Naive thymus-derived CD4-positive, alpha-beta T cell (primary cell): ENCODE measurements around the gene ATP8A2. TPM values are rescaled to one million over a fixed set of nuclear protein-coding genes. Genes with fewer than 3 reads are reported as not detected.
A peak's percentile ranks its signal among the peaks of the same experiment; 100 is the strongest.

Experiments
- ATAC-seq: fragments of 150-1000 bp; cut with Tn5 transposase; 2 replicates; pipeline ENCODE4 v1.10.0; 2021; ENCODE audit warnings: mild to moderate bottlenecking, moderate library complexity
- CTCF ChIA-PET: fragments of 350-600 bp; sonication (Branson Sonifier 250); formaldehyde crosslinking; loops from one replicate; lab custom pipeline; 2021; ENCODE audit warnings: antibody characterized with exemption; lab: Charles Lee
- POLR2A ChIA-PET: fragments of 350-600 bp; sonication (Branson Sonifier 250); formaldehyde crosslinking; loops from one replicate; lab custom pipeline; 2021; ENCODE audit warnings: antibody characterized with exemption, inconsistent platforms; lab: Charles Lee
- DNase-seq, 9 donors: peaks; one replicate each; pipeline versions ENCODE4 v3.0.0 to v3.0.0-alpha.2; 2020 to 2022; ENCODE audit warnings: mixed read lengths in 1 of 9
- H3K27ac ChIP-seq: one replicate; pipeline ENCODE4 v1.7.0; 2013; ENCODE audit warnings: mild to moderate bottlenecking, low read depth, low read length, moderate library complexity
- H3K27me3 ChIP-seq, 2 donors: one replicate each; pipeline ENCODE4 v1.7.0; 2013; ENCODE audit warnings: low read length in 2 of 2, mild to moderate bottlenecking in 2 of 2, moderate library complexity in 2 of 2; ENCODE audit not compliant: control insufficient read depth in 2 of 2, insufficient read depth in 2 of 2
- H3K36me3 ChIP-seq, 3 experiments: 1 replicate in 2 of 3; 2 replicates in 1 of 3; pipeline ENCODE4 v1.7.0; 2013; ENCODE audit warnings: low read length in 3 of 3, mild to moderate bottlenecking in 3 of 3, moderate library complexity in 1 of 3; ENCODE audit not compliant: insufficient read depth in 3 of 3, control insufficient read depth in 2 of 3
- H3K4me1 ChIP-seq, 2 donors: one replicate each; pipeline ENCODE4 v1.7.0; 2013; ENCODE audit warnings: low read length in 2 of 2, mild to moderate bottlenecking in 2 of 2, moderate library complexity in 1 of 2; ENCODE audit not compliant: control insufficient read depth in 2 of 2, insufficient read depth in 2 of 2
- H3K4me3 ChIP-seq: 2 replicates; pipeline ENCODE4 v1.7.0; 2013; ENCODE audit warnings: mild to moderate bottlenecking, low read length
- H3K9me3 ChIP-seq, 3 experiments: 1 replicate in 2 of 3; 2 replicates in 1 of 3; pipeline ENCODE4 v1.7.0; 2013; ENCODE audit warnings: low read length in 3 of 3; ENCODE audit not compliant: control insufficient read depth in 2 of 3
- H3K27ac Mint-ChIP-seq, 9 donors: one replicate each; pipeline ENCODE4 v1.8.0; 2020 to 2022; ENCODE audit warnings: mixed read lengths in 9 of 9, mild to moderate bottlenecking in 8 of 9, moderate library complexity in 5 of 9, inconsistent platforms in 2 of 9
- H3K27me3 Mint-ChIP-seq, 5 donors: one replicate each; pipeline ENCODE4 v1.8.0; 2021 to 2022; ENCODE audit warnings: mixed read lengths in 5 of 5, mild to moderate bottlenecking in 1 of 5
- H3K36me3 Mint-ChIP-seq, 5 donors: one replicate each; pipeline ENCODE4 v1.8.0; 2020 to 2022; ENCODE audit warnings: mixed read lengths in 5 of 5, mild to moderate bottlenecking in 3 of 5, inconsistent platforms in 1 of 5
- H3K4me1 Mint-ChIP-seq, 7 donors: one replicate each; pipeline ENCODE4 v1.8.0; 2020 to 2022; ENCODE audit warnings: mixed read lengths in 7 of 7, mild to moderate bottlenecking in 3 of 7, inconsistent platforms in 1 of 7
- H3K4me3 Mint-ChIP-seq, 10 donors: one replicate each; pipeline ENCODE4 v1.8.0; 2020 to 2022; ENCODE audit warnings: mild to moderate bottlenecking in 10 of 10, mixed read lengths in 10 of 10, moderate library complexity in 6 of 10, inconsistent platforms in 2 of 10
- H3K9me3 Mint-ChIP-seq, 11 donors: one replicate each; pipeline ENCODE4 v1.8.0; 2020 to 2022; ENCODE audit warnings: mixed read lengths in 11 of 11, mild to moderate bottlenecking in 4 of 11, inconsistent platforms in 1 of 11, moderate library complexity in 1 of 11
- intact Hi-C, 2 donors: fragments of 100-400 bp; cut with micrococcal nuclease; formaldehyde crosslinking; loops; one replicate each; pipeline ENCODE4 v1.15.1; 2023
- polyA plus RNA-seq, 2 donors: library from polyadenylated mRNA; unstranded; fragments of 300-500 nt; fragmentation: Illumina TruSeq; gene quantifications; one replicate each; pipeline ENCODE4 v1.2.3, GENCODE V29; 2021
- total RNA-seq, 6 experiments: library from RNA in 5 of 6; stranded (reverse) in 5 of 6; gene quantifications; 1 replicate in 5 of 6; 2 replicates in 1 of 6; pipeline ENCODE4 v1.2.3 and lab custom pipeline; 2021 to 2026

The ATP8A2 gene
- total and polyA plus RNA-seq, 7 experiments from 2014 or later = 0.56 to 2.4 (median 1.2) TPM

DNA sequence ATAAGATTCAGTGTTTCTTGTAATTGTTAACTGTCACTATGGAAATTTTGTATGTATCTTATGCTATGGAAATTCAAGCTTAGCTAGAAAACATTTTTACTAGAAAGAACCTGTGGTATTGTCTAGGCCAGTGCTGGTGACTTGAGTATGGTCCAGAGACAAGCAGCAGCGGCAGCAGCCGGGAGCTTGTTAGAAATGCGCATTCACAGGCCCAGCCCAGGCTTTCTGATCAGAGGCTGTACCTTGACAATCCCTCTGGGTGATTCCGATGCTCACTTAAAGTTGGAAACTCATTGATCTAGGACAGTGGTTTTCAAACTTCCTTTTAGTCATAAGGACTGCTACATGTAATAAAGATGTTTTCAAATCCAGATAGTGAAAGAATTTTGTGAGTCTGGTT, 392.6 kb downstream of the ATP8A2 start:
- CTCF ChIA-PET = no interaction called here
- H3K4me1 Mint-ChIP-seq = peaks cover 14 to 28% (median 20%) of the 10 kb centered on the region in 7 donors
- peaks cover 0 to 18% (median 0%) of the 10 kb centered on the region in 5 donors for H3K36me3 Mint-ChIP-seq
- no peaks in the 10 kb centered on the region for H3K36me3 ChIP-seq
- no peaks in the 10 kb centered on the region for H3K9me3 ChIP-seq
- H3K4me3 ChIP-seq = no peak overlapping the region
- DNase-seq (no peak), ATAC-seq (no peak)
- no peak overlapping the region for H3K4me3 Mint-ChIP-seq
- no peak overlapping the region for H3K27ac ChIP-seq
- intact Hi-C loops = loop anchor here in 1 of 2 donors (5.0 kb wide), 2 partner anchors 138 to 288 kb away; partner anchors contain the start of gene SHISA2
- peak overlapping the region in 2 of 9 donors; percentile 7 to 11 for H3K27ac Mint-ChIP-seq
- H3K27me3 Mint-ChIP-seq = peaks cover 0 to 3% (median 0%) of the 10 kb centered on the region in 5 donors
- no peaks in the 10 kb centered on the region for H3K27me3 ChIP-seq
- H3K4me1 ChIP-seq = peaks cover 0 to 7% of the 10 kb centered on the region in 2 donors
- POLR2A ChIA-PET = no interaction called here
- H3K9me3 Mint-ChIP-seq = peaks cover 0 to 20% (median 0%) of the 10 kb centered on the region in 11 donors

DNA sequence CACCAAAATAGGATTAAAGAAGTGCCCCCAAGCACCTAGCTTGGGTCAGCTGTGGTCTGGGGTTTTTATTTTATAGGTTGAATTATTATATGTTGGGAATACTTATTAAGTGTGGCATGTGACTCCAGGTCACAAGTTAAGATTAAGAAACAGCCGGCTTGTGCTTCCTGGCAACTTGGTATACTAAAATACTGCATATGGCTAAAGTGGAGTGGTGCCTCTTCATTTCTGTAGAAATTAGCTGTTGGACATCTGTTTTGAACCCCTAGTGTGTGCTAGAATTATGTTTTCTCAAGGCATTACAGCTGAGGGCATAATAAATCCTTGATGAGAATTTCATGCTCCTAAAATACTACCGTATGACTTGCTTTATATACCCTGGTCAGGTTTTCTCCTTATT, 393.5 kb downstream of the ATP8A2 start:
- H3K27me3 ChIP-seq = no peaks in the 10 kb centered on the region
- peaks cover 0 to 20% (median 0%) of the 10 kb centered on the region in 11 donors for H3K9me3 Mint-ChIP-seq
- H3K9me3 ChIP-seq = no peaks in the 10 kb centered on the region
- CTCF ChIA-PET = interaction anchor here (0.6 kb wide), 1 partner anchor 71 kb away, joined by 3 read pairs; no protein-coding TSS in a partner anchor
- peaks cover 0 to 18% (median 0%) of the 10 kb centered on the region in 5 donors for H3K36me3 Mint-ChIP-seq
- H3K27me3 Mint-ChIP-seq = peaks cover 0 to 3% (median 0%) of the 10 kb centered on the region in 5 donors
- peaks cover 14 to 28% (median 20%) of the 10 kb centered on the region in 7 donors for H3K4me1 Mint-ChIP-seq
- H3K27ac Mint-ChIP-seq = peak overlapping the region in 1 of 9 donors; percentile 71
- intact Hi-C loops = no loop called here
- no peak overlapping the region for H3K27ac ChIP-seq
- no peak for DNase-seq
- H3K36me3 ChIP-seq = no peaks in the 10 kb centered on the region
- POLR2A ChIA-PET = interaction anchor here (0.6 kb wide), 1 partner anchor 1316 kb away, joined by 3 read pairs; no protein-coding TSS in a partner anchor
- peaks cover 0 to 7% of the 10 kb centered on the region in 2 donors for H3K4me1 ChIP-seq
- H3K4me3 Mint-ChIP-seq = no peak overlapping the region
- no peak for ATAC-seq
- no peak overlapping the region for H3K4me3 ChIP-seq

DNA sequence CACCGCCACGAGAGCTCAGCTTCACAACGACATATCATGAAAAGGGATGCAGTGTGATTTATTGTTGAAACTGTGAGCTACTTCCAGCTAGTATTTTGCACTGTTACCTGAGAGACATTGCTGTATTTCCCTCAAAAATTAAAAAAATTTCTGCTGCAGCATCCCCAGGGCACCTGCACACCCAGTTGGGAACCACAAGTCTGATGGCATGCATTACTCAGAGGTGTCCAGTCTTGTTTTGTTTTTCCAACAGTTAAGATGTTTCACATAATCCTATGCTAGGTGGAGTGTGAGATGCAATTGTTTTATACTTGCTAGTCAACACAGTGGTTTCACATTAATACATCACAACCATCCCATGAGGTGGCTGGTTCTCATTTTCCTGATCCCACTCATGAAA, 394.8 kb downstream of the ATP8A2 start:
- no peak overlapping the region for H3K27ac Mint-ChIP-seq
- Histone ChIP-seq H3K27ac (no peak overlapping the region), H3K9me3 (no peaks in the 10 kb centered on the region), H3K36me3 (no peaks in the 10 kb centered on the region), H3K4me3 (no peak overlapping the region), H3K4me1 (peaks cover 0 to 7% of the 10 kb centered on the region in 2 donors), H3K27me3 (no peaks in the 10 kb centered on the region)
- CTCF ChIA-PET = no interaction called here
- peaks cover 0 to 20% (median 0%) of the 10 kb centered on the region in 11 donors for H3K9me3 Mint-ChIP-seq
- intact Hi-C loops = no loop called here
- peaks cover 0 to 3% (median 0%) of the 10 kb centered on the region in 5 donors for H3K27me3 Mint-ChIP-seq
- POLR2A ChIA-PET = no interaction called here
- no peak for DNase-seq
- peaks cover 17 to 33% (median 30%) of the 10 kb centered on the region in 7 donors for H3K4me1 Mint-ChIP-seq
- peaks cover 0 to 18% (median 0%) of the 10 kb centered on the region in 5 donors for H3K36me3 Mint-ChIP-seq
- ATAC-seq = no peak
- no peak overlapping the region for H3K4me3 Mint-ChIP-seq

DNA sequence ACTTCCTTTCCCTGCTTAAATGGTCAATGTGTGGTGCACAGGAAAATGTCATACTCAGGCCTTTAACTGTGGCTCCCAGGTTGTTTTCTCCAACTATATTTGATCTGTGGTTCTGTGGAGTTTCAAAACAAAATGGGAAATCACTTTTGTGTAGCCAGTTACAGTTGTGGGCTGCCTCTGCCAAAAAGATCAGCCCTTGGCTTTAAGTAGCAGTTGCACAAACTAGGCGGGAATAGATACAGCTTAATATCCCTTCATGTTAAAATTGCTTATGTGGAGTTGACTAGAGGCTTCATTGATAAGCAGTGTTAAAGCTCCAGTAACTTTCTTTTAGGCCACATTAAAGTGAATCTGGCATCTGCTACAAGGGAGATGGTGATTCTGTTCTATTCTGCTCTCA, 395.2 kb downstream of the ATP8A2 start:
- no peak for DNase-seq
- CTCF ChIA-PET = no interaction called here
- no peak overlapping the region for H3K4me3 Mint-ChIP-seq

DNA sequence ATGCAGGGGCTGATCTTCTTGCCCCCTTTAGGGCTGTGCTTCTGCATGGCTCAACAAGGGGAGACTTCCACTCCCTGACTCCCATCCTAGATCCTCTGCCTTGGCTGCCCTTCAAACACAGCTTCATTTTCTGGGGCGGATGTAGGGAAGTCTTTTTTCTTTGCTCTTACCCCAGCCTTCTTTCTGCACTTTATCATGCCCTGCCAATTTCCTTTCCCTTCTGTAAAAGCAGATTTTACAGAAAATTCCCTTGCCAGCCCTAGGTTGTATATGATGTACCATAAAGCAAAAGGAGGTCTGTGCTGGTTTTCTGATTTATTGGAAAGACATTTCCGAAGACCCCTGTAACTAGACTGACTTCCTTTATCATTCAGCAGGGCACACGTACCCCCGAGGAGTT, 396.6 kb downstream of the ATP8A2 start:
- DNase-seq = no peak
- no peaks in the 10 kb centered on the region for H3K9me3 ChIP-seq
- H3K36me3 ChIP-seq = no peaks in the 10 kb centered on the region
- H3K4me3 ChIP-seq = no peak overlapping the region
- Mint-ChIP-seq H3K36me3 (peaks cover 0 to 18% (median 0%) of the 10 kb centered on the region in 5 donors), H3K9me3 (peaks cover 0 to 20% (median 0%) of the 10 kb centered on the region in 11 donors), H3K4me1 (peaks cover 6 to 22% (median 22%) of the 10 kb centered on the region in 7 donors), H3K27me3 (peaks cover 0 to 3% (median 0%) of the 10 kb centered on the region in 5 donors), H3K27ac (no peak overlapping the region), H3K4me3 (no peak overlapping the region)
- no peak overlapping the region for H3K27ac ChIP-seq
- ChIA-PET POLR2A (no interaction called here), CTCF (no interaction called here)
- no peak for ATAC-seq
- peaks cover 0 to 3% of the 10 kb centered on the region in 2 donors for H3K4me1 ChIP-seq
- intact Hi-C loops = no loop called here
- H3K27me3 ChIP-seq = no peaks in the 10 kb centered on the region

More for the DNA sequence above, 395.2 kb downstream of the ATP8A2 start:
- Histone ChIP-seq H3K36me3 (no peaks in the 10 kb centered on the region), H3K4me3 (no peak overlapping the region), H3K9me3 (no peaks in the 10 kb centered on the region), H3K27me3 (no peaks in the 10 kb centered on the region), H3K4me1 (peaks cover 0 to 7% of the 10 kb centered on the region in 2 donors), H3K27ac (no peak overlapping the region)
- ATAC-seq = no peak
- H3K36me3 Mint-ChIP-seq = peaks cover 0 to 18% (median 0%) of the 10 kb centered on the region in 5 donors
- no peak overlapping the region for H3K27ac Mint-ChIP-seq
- POLR2A ChIA-PET = no interaction called here
- peaks cover 0 to 3% (median 0%) of the 10 kb centered on the region in 5 donors for H3K27me3 Mint-ChIP-seq
- peaks cover 0 to 20% (median 0%) of the 10 kb centered on the region in 11 donors for H3K9me3 Mint-ChIP-seq
- H3K4me1 Mint-ChIP-seq = peaks cover 17 to 34% (median 32%) of the 10 kb centered on the region in 7 donors
- intact Hi-C loops = no loop called here

DNA sequence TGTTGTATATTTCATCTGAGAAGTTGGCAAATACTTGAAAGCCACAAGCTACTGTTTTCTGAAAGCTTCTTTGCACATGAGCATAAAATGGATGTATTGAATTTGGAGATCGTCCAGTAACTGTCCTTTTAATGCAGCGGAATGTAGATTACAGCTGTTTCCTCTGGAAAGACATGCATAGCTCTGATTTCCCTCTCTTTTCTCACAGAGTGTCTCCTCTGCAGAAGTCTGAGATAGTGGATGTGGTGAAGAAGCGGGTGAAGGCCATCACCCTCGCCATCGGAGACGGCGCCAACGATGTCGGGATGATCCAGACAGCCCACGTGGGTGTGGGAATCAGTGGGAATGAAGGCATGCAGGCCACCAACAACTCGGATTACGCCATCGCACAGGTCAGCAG, 397.1 kb downstream of the ATP8A2 start:
- intact Hi-C loops = no loop called here
- ATAC-seq = no peak
- Mint-ChIP-seq H3K4me3 (no peak overlapping the region), H3K36me3 (peaks cover 0 to 20% (median 0%) of the 10 kb centered on the region in 5 donors), H3K4me1 (peaks cover 2 to 19% (median 18%) of the 10 kb centered on the region in 7 donors), H3K9me3 (peaks cover 0 to 20% (median 0%) of the 10 kb centered on the region in 11 donors), H3K27me3 (peaks cover 0 to 3% (median 0%) of the 10 kb centered on the region in 5 donors), H3K27ac (no peak overlapping the region)
- ChIA-PET POLR2A (no interaction called here), CTCF (no interaction called here)
- Histone ChIP-seq H3K36me3 (no peaks in the 10 kb centered on the region), H3K27me3 (no peaks in the 10 kb centered on the region), H3K4me3 (no peak overlapping the region), H3K27ac (no peak overlapping the region), H3K4me1 (no peaks in the 10 kb centered on the region), H3K9me3 (no peaks in the 10 kb centered on the region)
- no peak for DNase-seq
